GM21526 (cell line): Measurements from ENCODE around the gene CIC.

Experiments
- ATAC-seq: cut with Tn5 transposase; IDR thresholded peaks from one replicate; pipeline ENCODE4 v1.9.1; 2021; ENCODE audit warnings: moderate library complexity; ENCODE audit not compliant: unreplicated experiment, low FRiP score

The CIC gene

DNA sequence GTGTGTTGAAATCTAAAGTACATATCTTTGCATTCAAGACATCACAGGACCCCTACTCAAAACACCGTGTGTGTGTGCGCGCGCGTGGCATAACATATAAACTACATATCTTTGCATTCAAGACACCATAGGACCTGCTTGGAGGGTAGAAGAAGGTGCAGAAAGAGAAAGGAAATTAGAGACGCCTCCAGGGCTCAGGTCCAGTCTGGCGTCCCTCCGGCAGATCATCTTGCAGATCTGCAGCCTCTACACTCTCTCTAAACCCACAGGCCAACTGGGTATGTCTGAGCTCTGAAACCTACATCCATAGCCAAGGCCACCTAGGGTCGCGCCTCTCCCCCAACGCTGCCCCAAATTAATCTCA is 34.0 kb downstream of the CIC start:
- no peak for ATAC-seq

DNA sequence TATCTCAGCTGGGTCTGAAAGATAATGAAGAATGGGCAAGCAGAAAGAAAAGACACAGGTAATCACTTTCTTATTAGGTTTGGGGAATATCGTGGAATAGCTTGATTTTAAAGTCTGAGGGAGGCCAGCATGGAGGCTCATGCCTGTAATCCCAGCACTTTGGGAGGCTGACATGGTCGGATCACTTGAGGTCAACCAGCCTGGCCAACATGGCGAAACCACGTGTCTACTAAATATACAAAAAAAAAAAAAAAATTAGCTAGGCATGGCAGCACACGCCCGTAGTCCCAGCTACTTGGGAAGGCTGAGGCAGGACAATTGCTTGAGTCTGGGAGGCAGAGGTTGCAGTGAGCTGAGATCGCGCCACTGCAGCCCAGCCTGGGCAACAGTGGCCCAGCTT is 34.8 kb downstream of the CIC start:
- no peak for ATAC-seq

DNA sequence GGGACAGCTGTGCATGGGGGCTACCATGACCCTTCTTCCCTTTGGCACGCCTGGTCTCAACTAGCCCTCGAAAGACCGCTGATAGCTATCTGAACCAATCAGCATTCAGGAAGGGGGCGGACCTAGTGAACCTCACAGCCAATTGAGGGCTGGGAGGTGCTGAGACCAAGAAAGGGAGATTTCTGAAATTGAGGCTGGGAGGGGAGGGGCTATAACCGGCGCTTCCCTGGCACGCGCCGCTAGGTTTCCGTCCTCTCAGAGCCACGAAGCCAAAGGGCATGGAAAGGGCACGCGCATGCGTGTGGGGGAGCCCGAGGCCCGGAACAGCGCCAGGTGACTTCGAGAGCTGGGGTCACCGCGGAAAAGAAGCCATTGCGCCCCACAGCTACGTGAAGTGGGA is 37.6 kb downstream of the CIC start:
- no peak for ATAC-seq

DNA sequence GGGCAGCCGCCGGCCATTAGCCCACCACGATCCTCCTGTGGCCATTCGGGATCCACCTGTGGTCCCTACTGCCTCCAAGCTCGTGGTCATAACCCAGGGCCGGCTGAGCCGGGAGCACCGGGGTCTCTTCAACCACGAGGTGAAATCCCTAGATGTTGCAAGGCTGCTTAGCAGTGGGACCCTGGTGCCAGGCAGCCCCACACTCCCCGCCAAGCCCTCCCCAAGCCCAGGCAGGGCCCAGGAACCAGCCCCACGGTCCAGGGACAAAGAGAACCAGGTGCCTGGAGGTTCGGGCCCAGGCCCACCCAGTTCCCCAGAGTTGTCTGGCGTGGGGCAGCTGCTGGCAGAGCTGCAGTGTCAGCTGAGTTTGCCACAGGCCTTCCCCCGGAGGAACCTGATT is 40.6 kb downstream of the CIC start:
- no peak for ATAC-seq

DNA sequence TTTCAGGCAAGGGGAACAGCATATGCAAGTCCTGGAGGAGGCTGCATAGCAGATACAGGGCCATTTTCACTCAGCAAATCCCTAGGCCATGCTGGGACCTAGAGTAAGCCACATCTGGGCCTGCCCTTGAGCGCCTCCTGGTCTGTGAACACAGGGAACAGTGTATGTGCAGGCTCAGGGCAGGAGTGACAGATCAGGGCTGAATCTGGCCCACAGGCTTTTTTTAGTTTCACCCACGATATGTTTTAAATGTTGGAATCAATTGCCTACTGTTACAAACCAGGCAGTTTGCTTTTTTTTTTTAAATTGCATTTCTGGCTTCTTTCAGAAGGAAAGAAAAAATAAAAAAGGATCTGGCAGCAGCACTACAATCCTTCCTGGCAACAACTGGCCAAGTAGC is 42.6 kb downstream of the CIC start:
- ATAC-seq: no peak

DNA sequence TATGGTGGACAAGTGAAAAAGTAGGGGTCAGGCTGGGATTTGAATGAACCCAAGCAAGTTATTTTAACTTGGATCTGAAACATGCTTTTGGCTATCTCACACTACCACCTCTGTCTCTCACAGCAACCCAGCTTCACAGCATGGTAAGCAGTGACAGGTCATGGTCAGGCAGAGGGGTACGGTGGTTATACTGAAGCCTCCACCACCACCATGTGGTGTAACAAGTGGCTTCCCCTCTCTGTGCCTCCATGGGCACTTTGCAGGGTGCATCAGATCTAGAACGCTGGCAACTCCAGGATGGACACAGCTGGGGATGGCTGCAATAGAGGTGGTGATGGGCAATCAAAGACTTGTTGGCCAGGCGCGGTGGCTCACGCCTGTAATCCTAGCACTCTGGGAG is 43.3 kb downstream of the CIC start:
- no peak for ATAC-seq

DNA sequence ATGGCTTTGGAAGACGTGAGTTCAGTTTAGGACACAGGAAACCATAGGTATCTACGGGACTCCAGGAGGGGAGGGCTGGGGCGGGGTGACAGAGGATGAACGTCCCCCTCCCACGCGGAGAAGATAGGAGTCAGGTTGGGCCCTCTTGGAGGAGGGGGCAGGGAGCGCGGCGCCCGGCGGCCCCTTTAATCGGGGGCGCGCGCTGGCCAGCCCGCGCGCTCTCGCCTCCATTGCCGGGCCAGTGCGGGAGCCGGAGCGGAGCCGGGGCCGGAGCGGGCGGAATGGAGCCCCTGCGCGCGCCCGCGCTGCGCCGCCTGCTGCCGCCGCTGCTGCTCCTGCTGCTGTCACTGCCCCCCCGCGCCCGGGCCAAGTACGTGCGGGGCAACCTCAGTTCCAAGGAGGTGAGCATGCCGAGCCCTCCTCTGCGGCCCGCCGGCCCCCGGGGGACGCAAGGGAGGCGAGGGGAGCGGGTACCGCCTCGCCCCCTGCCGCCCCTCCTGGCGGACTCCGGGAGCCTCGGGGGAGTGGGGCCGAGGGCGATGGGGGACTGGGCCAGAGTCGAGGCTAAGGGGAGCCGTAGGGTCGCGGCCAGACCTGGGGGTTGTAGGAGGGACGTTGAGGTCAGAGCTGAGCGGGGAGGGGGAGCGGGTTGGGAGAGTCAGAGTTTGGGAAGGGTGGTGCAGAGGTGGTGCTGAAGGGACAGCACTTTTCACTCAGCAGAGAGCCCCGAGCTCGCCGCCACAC is 44.2 kb downstream of the CIC start, which contains the start of gene TMEM145:
Gene TMEM145 (plus strand): TSS at position 214 of the 744 bp plus-strand sequence. CDS start 68 bp downstream, at position 282.
- no peak for ATAC-seq

DNA sequence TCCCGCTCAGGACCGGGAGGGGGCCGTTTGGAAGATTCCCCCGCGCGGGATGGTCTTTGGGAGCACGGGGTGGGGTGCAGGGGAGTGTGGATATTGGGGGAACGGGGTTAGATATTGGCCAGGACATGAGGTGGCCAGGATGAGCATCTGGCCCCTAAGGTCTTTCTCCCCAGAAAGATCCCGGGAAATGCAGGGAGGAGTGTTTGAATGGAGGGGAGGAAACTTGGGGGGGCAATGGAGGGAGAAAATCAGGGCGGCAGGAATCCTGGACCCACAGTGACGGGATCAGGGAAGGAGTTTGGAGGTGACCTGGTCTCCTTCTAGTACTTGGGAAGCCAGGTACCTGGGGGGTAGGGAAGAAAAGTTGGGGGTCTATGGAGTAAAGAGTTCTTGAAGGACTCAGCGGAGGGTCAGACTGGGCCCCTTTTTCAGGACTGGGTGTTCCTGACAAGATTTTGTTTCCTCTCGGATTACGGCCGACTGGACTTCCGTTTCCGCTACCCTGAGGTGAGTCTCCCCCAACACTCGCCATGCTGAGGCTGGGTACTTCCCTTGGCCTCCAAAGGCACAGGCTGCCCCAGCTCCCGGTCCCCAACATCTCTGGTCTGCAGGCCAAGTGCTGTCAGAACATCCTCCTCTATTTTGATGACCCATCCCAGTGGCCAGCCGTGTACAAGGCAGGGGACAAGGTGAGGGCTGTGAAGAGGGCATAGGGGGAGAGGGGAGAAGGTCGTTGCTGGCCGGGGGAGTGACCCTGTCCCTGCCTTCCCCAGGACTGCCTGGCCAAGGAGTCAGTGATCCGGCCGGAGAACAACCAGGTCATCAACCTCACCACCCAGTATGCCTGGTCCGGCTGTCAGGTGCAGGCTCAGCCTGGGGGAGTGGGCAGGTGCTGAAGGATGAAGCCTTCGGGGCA is 45.0 kb downstream of the CIC start:
- ATAC-seq: no peak

DNA sequence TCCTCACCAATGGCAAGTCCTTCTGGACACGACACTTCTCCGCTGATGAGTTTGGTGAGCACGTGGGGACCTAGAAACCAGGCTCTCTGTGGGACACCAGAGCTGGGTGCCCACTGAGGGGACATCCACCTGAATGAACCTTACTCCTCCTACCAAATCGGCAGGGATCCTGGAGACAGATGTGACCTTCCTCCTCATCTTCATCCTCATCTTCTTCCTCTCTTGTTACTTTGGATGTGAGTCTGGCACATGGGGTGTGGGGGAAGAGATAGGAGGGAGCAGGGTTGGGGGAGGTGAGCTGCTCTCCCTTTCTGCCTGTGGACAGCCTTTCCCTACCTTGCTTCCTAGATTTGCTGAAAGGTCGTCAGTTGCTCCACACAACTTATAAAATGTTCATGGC is 46.0 kb downstream of the CIC start:
- no peak for ATAC-seq

DNA sequence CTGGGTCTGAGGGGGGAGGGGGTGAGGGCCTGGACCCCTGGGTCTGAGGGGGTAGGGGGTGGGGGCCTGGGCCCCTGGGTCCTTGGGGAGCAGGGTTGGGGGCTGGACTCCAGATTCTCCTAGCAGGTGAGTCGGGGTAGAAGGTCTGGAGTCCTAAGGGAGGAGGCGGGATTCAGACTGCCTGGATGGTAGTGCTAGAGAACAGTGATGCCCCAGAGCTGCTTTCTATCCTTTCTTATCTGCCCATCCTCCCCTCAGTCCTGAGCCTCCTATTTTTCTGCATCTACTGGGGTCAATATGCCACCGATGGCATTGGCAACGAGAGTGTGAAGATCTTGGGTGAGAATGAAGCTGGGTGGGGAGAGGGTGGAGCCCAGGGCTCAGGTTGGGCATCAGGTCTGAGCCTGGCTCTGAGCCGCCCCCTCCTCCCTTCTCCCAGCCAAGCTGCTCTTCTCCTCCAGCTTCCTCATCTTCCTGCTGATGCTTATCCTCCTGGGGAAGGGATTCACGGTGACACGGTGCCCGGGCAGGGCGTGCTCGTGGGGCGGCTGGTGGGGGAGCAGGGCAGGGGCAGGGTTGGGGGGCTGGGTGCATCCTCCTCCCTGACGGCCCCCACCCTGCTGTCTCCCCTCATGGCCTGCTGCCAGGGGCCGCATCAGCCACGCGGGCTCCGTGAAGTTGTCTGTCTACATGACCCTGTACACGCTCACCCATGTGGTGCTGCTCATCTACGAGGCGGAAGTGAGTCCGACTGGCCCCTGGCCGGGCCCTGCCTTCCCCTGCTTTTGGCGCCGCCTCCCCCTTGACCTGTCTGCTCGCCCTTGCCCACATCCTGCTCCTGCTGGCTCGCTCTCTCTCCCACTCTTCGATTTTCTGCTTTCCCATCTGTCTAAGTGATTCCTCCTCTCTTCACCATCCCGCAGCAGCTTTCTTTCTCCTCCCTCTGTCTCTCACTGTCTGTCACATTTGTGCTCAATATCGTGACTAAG is 47.5 kb downstream of the CIC start:
- ATAC-seq: no peak

DNA sequence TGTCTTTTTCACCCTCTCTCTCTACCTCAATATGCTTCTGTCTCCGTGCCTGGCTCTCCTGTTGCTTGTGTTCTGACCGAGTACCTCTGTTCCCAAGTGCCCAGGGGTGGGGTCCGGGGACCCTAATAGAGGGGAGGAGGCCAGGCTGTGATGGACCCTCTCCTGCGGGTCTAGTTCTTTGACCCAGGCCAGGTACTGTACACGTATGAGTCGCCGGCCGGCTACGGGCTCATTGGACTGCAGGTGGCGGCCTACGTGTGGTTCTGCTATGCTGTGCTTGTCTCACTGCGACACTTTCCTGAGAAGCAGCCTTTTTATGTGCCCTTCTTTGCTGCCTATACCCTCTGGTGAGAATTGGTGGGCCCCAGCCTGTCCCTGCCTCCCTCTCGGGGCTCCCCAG is 48.5 kb downstream of the CIC start:
- no peak for ATAC-seq

DNA sequence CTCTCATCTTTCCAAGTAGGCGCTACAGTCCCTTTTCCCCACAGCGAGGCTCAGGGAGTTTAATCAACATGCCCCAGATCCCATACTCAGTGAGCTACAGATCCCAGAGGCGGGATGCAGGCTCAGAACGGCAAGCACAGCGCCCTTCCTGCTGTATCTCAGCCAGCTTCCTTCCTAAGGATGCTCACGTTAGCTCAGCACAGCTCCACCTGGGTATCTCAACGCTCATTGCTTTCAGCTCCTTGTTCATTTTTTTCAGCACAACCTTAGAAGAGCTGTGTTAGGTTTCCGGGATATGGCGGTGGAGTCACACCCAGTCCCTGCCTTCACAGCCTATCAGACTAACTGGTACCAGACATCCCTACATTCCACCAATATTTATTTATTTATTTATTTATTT is 53.3 kb downstream of the CIC start:
- no peak for ATAC-seq

DNA sequence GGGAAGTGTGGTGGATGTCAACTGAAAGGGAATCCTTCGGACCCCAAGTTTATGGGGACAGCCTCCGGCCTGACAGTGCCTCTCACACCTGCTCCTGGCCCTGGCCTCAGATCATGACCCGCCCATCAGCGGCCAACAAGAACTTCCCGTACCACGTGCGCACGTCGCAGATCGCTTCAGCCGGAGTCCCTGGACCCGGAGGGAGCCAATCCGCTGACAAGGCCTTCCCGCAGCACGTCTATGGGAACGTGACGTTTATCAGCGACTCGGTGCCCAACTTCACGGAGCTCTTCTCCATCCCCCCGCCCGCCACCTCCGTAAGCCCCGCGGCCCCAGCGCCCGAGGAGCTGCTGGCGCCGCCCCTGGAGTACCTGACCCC is 54.4 kb downstream of the CIC start:
- ATAC-seq: no peak

DNA sequence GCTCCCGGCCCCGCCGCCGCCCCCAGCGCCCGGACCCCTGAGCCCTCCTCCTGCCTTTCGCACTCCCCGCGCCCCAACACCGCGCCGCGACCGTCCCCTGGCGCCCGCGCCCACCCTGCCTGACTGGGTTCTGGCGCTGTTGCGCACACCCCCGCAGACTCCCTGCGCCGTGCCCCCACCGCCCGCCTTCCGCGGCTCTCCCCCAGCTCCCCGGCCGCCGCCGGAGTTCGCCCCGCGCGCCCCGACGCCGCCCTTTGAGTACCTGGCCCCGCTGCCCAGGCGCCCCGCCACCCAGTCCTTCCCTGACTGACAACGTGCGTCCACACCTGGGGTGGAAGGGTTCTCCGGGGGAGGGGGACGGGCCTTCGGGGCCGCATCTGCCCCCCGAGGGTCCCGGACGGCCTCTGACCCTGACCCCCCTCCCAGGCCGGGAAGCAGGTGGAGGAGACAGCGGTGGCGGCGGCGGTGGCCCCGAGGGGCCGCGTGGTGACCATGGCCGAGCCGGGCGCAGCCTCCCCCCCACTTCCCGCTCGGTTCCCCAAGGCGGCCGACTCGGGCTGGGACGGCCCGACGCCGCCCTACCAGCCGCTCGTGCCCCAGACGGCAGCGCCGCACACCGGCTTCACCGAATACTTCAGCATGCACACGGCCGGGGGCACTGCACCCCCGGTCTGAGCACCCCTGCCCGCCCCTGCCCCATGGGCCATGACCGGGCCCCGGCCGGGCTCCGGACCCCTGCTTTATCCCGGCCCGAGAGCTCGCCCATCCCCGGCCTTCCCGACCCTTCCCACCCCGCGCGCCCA is 55.0 kb downstream of the CIC start:
- ATAC-seq: no peak

DNA sequence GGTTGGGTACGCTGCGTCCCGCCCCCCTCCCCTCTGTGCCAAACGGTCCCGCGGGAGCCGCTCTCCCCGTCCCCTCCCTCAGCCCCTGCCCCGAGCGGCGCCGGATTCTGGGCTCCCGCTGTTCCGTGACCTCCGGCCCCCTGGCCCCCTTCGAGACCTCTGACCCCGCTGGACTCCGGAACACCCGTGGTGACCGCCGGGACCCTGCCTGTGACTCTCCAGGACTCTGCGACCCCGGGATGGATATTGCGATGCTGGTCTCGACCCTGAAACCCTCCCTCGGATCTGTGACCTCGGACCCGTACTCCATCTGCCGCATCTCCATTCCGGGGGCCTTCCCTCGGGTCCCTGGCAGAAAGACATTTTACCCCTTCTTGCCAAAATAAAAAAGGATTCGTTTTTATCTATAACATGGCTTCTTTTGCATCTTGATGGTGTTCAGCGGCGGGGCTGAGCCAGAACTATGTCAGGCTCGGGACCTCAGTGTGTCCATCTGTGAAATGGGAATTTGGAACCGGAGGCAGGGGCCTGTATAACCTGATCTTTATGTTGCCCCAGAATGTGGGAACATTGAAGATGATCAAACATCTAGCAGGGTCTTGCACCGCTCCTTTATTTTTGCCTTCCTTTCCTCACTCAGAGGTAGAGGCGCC is 55.7 kb downstream of the CIC start:
- no peak for ATAC-seq

DNA sequence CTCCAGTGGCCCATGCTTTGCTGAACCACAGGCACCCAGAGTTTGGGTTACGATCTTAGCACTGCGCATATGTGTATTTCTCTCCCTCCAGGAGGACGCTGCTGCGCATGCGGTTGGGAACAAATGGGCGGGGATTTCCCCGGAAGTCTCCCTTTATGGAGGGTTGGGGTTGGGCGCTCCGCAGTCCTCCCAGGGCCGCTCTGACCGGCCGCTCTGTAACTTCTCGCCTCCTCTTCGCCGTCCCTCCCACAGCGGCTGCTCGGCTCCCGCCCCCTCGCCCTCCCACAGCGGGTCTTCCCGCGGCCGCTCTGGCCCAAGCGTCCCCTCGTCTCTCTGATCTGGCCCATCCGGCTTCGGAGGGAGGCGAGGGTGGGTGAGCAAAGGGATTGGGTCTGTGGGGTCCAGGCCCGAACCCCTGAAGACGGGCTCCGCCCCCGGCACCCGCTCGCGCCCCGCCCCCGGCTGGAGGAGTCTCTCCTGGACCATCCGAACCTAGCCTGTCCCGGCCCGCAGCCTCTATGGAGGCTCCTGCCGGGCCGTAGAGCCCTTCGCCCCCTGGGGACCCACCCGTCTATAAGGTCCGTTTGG is 56.4 kb downstream of the CIC start, which contains the start of gene MEGF8:
Gene MEGF8 (plus strand): TSS at position 328 of the 588 bp plus-strand sequence. CDS start 609 bp downstream, outside the sequence.
- ATAC-seq: peak; percentile 81

DNA sequence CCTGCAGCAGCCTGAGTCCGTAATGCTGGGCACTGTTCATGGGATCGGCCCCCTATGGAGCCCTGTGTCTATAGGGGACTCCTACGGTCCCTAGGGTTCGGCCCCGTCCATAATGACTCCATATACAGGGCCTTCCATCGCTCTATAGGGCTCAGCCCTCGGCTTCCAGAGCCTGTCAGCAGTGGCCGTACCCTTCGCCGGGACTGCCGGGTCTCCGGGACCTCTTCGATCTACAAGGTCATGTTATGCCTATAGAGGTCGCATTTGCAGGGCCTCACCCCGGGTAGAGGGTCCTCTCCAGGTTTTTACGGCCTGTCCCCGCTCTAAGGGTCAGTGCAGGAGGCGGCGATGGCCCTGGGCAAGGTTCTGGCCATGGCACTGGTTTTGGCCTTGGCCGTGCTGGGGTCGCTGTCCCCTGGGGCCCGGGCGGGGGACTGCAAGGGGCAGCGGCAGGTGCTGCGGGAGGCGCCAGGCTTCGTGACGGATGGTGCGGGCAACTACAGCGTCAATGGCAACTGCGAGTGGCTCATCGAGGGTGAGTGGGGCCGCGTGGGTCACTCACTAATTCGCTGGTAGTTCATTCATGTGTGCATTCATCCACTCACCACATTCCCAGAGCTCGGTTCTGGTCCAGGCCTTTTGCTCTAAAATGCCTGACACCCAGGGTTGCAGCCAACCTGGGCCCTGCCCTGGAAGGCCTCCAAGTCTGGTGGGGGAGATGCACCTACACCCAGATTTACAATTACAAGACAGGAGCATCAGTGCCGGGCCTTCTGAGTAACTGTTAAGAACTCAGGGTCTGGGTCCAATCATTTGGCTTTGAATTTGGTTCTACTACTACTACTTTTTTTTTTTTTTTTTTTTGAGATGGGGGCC is 57.1 kb downstream of the CIC start:
- ATAC-seq: peak; percentile 2

DNA sequence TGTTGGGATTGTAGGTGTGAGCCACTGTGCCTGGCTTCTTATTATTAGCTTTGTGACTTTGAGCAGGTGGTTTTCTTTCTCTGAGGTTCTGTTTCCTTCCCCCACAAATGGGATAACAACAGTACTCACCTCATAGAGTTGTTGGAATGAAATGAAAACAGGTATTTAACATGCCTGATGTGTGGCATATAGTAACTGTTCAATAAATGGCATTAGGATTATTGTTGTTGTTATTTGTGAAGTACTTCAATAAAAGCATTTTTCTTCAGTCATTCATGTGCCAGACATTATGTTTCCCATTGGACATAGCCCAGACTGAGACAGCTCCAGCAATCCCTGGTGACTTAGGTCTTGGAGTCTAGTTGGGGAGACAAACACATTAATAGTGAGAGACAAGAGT is 57.9 kb downstream of the CIC start:
- no peak for ATAC-seq
